K562 (cell line): ENCODE measurements around the gene WNK1. TPM values are rescaled to one million over a fixed set of nuclear protein-coding genes. Genes with fewer than 3 reads are reported as not detected.
A peak's percentile ranks its signal among the peaks of the same experiment; 100 is the strongest.

Source experiments
- ATAC-seq: fragments of 200-7000 bp; cut with Tn5 transposase; 3 replicates; pipeline ENCODE4 v1.9.1; 2020; ENCODE audit warnings: moderate library complexity
- BruUV-seq: library from RNA; stranded (reverse); fragments of 400-500 nt; replicated peaks from 2 replicates; lab custom pipeline; 2021; lab: Mats Ljungman, UMichigan
- CTCF ChIA-PET: fragments of 300-600 bp; formaldehyde crosslinking; extraction: SDS; loops from one replicate; lab custom pipeline; 2021; ENCODE audit warnings: low intra/inter-chr PET ratio; lab: Yijun Ruan, JAX
- POLR2A ChIA-PET: fragments of 300-600, 350-650 bp; sonication (Branson Sonifier 250); formaldehyde crosslinking; extraction: SDS; loops from one replicate; lab custom pipeline; 2021; ENCODE audit warnings: antibody characterized with exemption, inconsistent platforms; lab: Yijun Ruan, JAX
- DNase-seq, 4 experiments: peaks; one replicate each; pipeline versions ENCODE4 v3.0.0 to v3.0.0-alpha.2; 2011 to 2018; ENCODE audit warnings: low spot score in 3 of 4, mixed read lengths in 3 of 4; ENCODE audit errors: extremely low read depth in 1 of 4
- FAIRE-seq: peaks from 2 replicates; lab custom pipeline; 2011; peaks lifted over from hg19 to GRCh38; lab: Jason Lieb, UNC
- H2AFZ ChIP-seq: 2 replicates; pipeline ENCODE4 v1.6.0; 2011; ENCODE audit warnings: low read depth, low read length, control low read depth, inconsistent platforms
- H3K27ac ChIP-seq: fragments of 200-600 bp; 3 replicates; pipeline ENCODE4 v1.8.0; 2011; ENCODE audit warnings: low read depth, mild to moderate bottlenecking, control low read depth, inconsistent platforms, low read length, moderate library complexity, mixed read lengths; ENCODE audit errors: extremely low read depth
- H3K27me3 ChIP-seq, 2 experiments: fragments of 300-600 bp in 1 of 2; 2 replicates in 1 of 2; 3 replicates in 1 of 2; pipeline versions ENCODE4 v1.6.0 to v1.8.0; 2011; ENCODE audit warnings: inconsistent platforms in 2 of 2, low read length in 2 of 2, mild to moderate bottlenecking in 1 of 2, mixed read lengths in 1 of 2, moderate library complexity in 1 of 2; ENCODE audit not compliant: control insufficient read depth in 2 of 2, insufficient read depth in 2 of 2
- H3K36me3 ChIP-seq: fragments of 300-600 bp; 3 replicates; pipeline ENCODE4 v1.8.0; 2011; ENCODE audit warnings: mild to moderate bottlenecking, low read length, inconsistent platforms; ENCODE audit not compliant: control insufficient read depth, insufficient read depth
- H3K4me1 ChIP-seq, 2 experiments: fragments of 200-600 bp in 1 of 2; replicated peaks in 1 of 2; 2 replicates in 1 of 2; 3 replicates in 1 of 2; pipeline versions ENCODE4 v1.5.1 to v1.8.0; 2011; ENCODE audit warnings: inconsistent platforms in 2 of 2, low read length in 2 of 2, mild to moderate bottlenecking in 1 of 2, mixed read lengths in 1 of 2, moderate library complexity in 1 of 2; ENCODE audit not compliant: control insufficient read depth in 2 of 2, insufficient read depth in 2 of 2
- H3K4me2 ChIP-seq: 2 replicates; pipeline ENCODE4 v1.6.1; 2011; ENCODE audit warnings: low read length, control low read depth, inconsistent platforms, mixed read lengths; ENCODE audit not compliant: insufficient read depth
- H3K4me3 ChIP-seq: fragments of 200-600 bp; sonication (generic), shearing (Covaris generic); 2 replicates; pipeline ENCODE4 v1.5.1; 2016; ENCODE audit warnings: control low read depth, inconsistent platforms
- H3K79me2 ChIP-seq: fragments of 200-600 bp; 3 replicates; pipeline ENCODE4 v1.8.0; 2011; ENCODE audit warnings: low read length, inconsistent platforms; ENCODE audit not compliant: control insufficient read depth, insufficient read depth
- H3K9ac ChIP-seq, 2 experiments: 2 replicates each; pipeline versions ENCODE4 v1.6.0 to v1.6.1; 2011; ENCODE audit warnings: low read depth in 2 of 2, low read length in 2 of 2, control low read depth in 1 of 2, inconsistent platforms in 1 of 2, mild to moderate bottlenecking in 1 of 2, mixed read lengths in 1 of 2; ENCODE audit not compliant: insufficient read depth in 1 of 2
- H3K9me1 ChIP-seq: one replicate; pipeline ENCODE4 v1.6.0; 2011; ENCODE audit warnings: inconsistent platforms, mild to moderate bottlenecking, low read length, moderate library complexity; ENCODE audit not compliant: control insufficient read depth, insufficient read depth
- H3K9me3 ChIP-seq: replicated peaks from 2 replicates; pipeline ENCODE4 v1.5.1; 2011; ENCODE audit warnings: low read depth, low read length, inconsistent platforms; ENCODE audit not compliant: control insufficient read depth, insufficient read depth
- H4K20me1 ChIP-seq: replicated peaks from 2 replicates; pipeline ENCODE4 v1.6.1; 2011; ENCODE audit warnings: low read length, inconsistent platforms, mixed read lengths; ENCODE audit not compliant: control insufficient read depth, insufficient read depth
- KAT2B ChIP-seq: IDR thresholded peaks from one replicate; pipeline ENCODE4 v1.6.1; 2012; ENCODE audit warnings: low read depth, mild to moderate bottlenecking, control low read depth, inconsistent platforms, low read length, moderate library complexity
- POLR2G ChIP-seq: fragments of 200-400 bp; formaldehyde crosslinking; IDR thresholded peaks from 2 replicates; pipeline ENCODE4 v1.6.1; 2017; ENCODE audit warnings: low read depth, mild to moderate bottlenecking, antibody characterized with exemption, low read length, moderate library complexity
- RBM22 ChIP-seq: fragments of 200-400 bp; formaldehyde crosslinking; IDR thresholded peaks from 2 replicates; pipeline ENCODE4 v1.6.1; 2018; ENCODE audit warnings: low read length, low read depth; ENCODE audit not compliant: poor library complexity, severe bottlenecking
- ZNF436 ChIP-seq: fragments of 250-450, 450-650 bp; sonication (Bioruptor Pico); formaldehyde crosslinking; IDR thresholded peaks from 2 replicates; pipeline ENCODE4 v1.7.0; 2020; ENCODE audit warnings: mild to moderate bottlenecking
- ZNF707 ChIP-seq: fragments of 250-450 bp; sonication (Bioruptor Pico); conservative IDR thresholded peaks from 2 replicates; pipeline ENCODE4 v1.8.0; 2022; ENCODE audit warnings: inconsistent platforms, mild to moderate bottlenecking, moderate library complexity
- WGBS: fragments of 100-300 bp; shearing (Covaris generic); methylation state at CpG from one replicate; pipeline ENCODE4 v1.1.6; 2016; ENCODE audit warnings: low coverage, mixed read lengths; ENCODE audit not compliant: insufficient coverage; ENCODE audit errors: missing lambda C conversion rate; 5-methylcytosine and 5-hydroxymethylcytosine counted together
- in situ Hi-C: fragments of 300-500 bp; cut with MboI; formaldehyde crosslinking; loops from 4 replicates; pipeline ENCODE4 v1.15.0; 2018; ENCODE audit warnings: inconsistent platforms, mixed read lengths
- intact Hi-C: fragments of 100-400 bp; cut with micrococcal nuclease; formaldehyde crosslinking; loops from 2 replicates; pipeline ENCODE4 v1.14.2; 2022
- polyA plus RNA-seq, 8 experiments: library from polyadenylated mRNA; depleted of rRNA in 4 of 8; stranded (reverse) in 5 of 8; unstranded in 3 of 8; fragments of >200 nt; fragmentation: Nextera tagmentation in 2 of 8; fragmentation: Illumina TruSeq in 1 of 8; extraction: Ambion mirVana in 2 of 8; extraction: Trizol in 1 of 8; gene quantifications; 2 replicates each; pipeline versions ENCODE4 v1.2.1 to v1.2.3, GENCODE V29; 2011 to 2014; ENCODE audit warnings: inconsistent platforms in 1 of 8, missing spikeins in 1 of 8
- total RNA-seq, 7 experiments: library from RNA; depleted of rRNA in 6 of 7; stranded (reverse); fragments of >200 nt in 6 of 7; fragmentation: Illumina TruSeq in 2 of 7; extraction: Trizol in 2 of 7; gene quantifications; 2 replicates each; pipeline versions ENCODE4 v1.2.1 to v1.2.3, GENCODE V29; 2011 to 2021; ENCODE audit warnings: low replicate concordance in 1 of 7

WNK1 gene
- total and polyA plus RNA-seq, 9 of the 15 experiments (the other 6 are each of a cell fraction or from before 2014, with no cell fraction given), result 4.3 to 73.9 (median 31.0) TPM

- H3K4me2 ChIP-seq, result no peak overlapping the region
- TF ChIP-seq KAT2B, result no peak
- no peak for TF ChIP-seq ZNF707 (CRISPR knock-in tag)
- TF ChIP-seq, all 486 proteins: peak for 0
- WGBS, result 92% methylated on average over 5 of the region's 5 CpGs
- Histone ChIP-seq H3K36me3 (peaks cover 72% of the 10 kb centered on the region), H3K27me3 (no peaks in the 10 kb centered on the region), H3K27ac (no peak overlapping the region), H3K4me1 (peaks cover 13 to 20% of the 10 kb centered on the region in 2 experiments; a peak in 4 of 5 replicates), H3K9ac (no peak overlapping the region), H4K20me1 (no peaks in the 10 kb centered on the region), H3K9me3 (no peaks in the 10 kb centered on the region), H3K4me3 (no peak overlapping the region), H3K79me2 (0 out of 3 replicates have a peak, but pooled peaks cover 5% of the 10 kb centered on the region), H3K9me1 (no peaks in the 10 kb centered on the region), H2AFZ (no peak overlapping the region)
- FAIRE-seq, result no peak
- intact Hi-C loops, result no loop called here
- no TSS peak for BruUV-seq
- ATAC-seq, result no peak
- in situ Hi-C loops, result no loop called here
- ChIA-PET CTCF (no interaction called here), POLR2A (no interaction called here)
- no peak for DNase-seq
Measured at GRCh38 chr12:915090-915489, 162.7 kb downstream of the WNK1 start.

GRCh38 chr12:916240-916639 is 163.9 kb downstream of the WNK1 start:
- ChIA-PET CTCF (no interaction called here), POLR2A (no interaction called here)
- no peak overlapping the region for H3K9ac ChIP-seq
- H4K20me1 ChIP-seq, result no peaks in the 10 kb centered on the region
- no peak for FAIRE-seq
- H3K9me1 ChIP-seq, result no peaks in the 10 kb centered on the region
- intact Hi-C loops, result no loop called here
- 95% methylated on average over 25 of the region's 27 CpGs for WGBS
- TF ChIP-seq ZNF436 (no peak), POLR2G (peak; percentile 47), RBM22 (peak; percentile 36)
- BruUV-seq, result no TSS peak
- H3K4me3 ChIP-seq, result no peak overlapping the region
- H3K36me3 ChIP-seq, result peaks cover 68% of the 10 kb centered on the region
- no peak overlapping the region for H2AFZ ChIP-seq
- H3K27me3 ChIP-seq, result no peaks in the 10 kb centered on the region
- H3K27ac ChIP-seq, result no peak overlapping the region
- H3K4me2 ChIP-seq, result no peak overlapping the region
- H3K4me1 ChIP-seq, result peaks cover 12 to 13% of the 10 kb centered on the region in 2 experiments; a peak in 4 of 5 replicates
- no peaks in the 10 kb centered on the region for H3K9me3 ChIP-seq
- no peak for ATAC-seq
- in situ Hi-C loops, result no loop called here
- no peak for DNase-seq
- H3K79me2 ChIP-seq, result 0 out of 3 replicates have a peak, but pooled peaks cover 5% of the 10 kb centered on the region
